ENCODE data around the gene FAAP20. TPM values are rescaled to one million over a fixed set of nuclear protein-coding genes. Genes with fewer than 3 reads are reported as not detected.

The FAAP20 gene
- total RNA-seq, 4 donors from 2014 or later: 16.5 to 31.2 (median 25.4) TPM

DNA sequence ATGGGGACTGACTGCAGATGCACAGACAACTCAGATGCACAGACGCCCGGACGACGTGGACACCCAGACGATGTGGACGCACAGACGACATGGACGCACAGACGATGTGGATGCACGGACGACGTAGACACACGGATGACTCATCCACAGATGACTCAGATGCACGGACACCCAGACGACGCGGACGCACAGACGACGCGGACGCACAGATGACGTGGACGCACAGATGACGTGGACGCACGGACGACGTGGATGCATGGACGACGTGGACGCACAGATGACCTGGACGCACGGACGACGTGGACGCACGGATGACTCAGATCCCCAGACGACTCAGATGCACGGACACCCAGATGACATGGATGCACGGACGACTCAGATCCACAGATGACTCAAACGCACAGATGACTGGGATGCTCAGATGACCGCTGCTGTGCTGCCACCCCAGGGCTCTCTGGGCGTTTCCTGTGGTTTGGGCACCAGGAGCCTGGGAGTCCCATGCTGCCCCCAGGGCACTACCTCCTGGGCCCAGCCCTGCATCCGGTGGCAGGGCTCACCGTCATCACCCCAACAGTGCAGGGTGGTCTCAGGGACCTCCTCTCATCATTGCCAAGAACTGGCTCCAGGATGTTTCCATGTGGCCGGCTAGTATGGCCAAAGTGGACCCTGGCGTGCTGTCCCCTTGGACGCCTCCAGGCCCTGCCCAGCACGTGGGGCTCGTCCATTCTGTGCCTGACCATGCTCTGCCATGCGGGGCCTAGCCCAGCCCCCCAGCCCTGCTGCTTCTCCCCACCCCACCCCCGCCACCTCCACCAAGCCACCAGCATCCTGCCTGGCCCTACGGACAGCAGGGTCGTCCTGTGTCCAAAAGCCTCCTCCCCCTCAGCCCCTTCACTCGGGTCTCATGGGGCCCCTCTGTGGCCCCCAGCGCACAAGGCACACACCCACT lies 14.0 kb downstream of the FAAP20 start:
- TF ChIP-seq, protein P1, sequence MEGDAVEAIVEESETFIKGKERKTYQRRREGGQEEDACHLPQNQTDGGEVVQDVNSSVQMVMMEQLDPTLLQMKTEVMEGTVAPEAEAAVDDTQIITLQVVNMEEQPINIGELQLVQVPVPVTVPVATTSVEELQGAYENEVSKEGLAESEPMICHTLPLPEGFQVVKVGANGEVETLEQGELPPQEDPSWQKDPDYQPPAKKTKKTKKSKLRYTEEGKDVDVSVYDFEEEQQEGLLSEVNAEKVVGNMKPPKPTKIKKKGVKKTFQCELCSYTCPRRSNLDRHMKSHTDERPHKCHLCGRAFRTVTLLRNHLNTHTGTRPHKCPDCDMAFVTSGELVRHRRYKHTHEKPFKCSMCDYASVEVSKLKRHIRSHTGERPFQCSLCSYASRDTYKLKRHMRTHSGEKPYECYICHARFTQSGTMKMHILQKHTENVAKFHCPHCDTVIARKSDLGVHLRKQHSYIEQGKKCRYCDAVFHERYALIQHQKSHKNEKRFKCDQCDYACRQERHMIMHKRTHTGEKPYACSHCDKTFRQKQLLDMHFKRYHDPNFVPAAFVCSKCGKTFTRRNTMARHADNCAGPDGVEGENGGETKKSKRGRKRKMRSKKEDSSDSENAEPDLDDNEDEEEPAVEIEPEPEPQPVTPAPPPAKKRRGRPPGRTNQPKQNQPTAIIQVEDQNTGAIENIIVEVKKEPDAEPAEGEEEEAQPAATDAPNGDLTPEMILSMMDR (IDR thresholded peaks at IDR 0.05): no peak
- no peak for TF ChIP-seq POLR2A (IDR thresholded peaks at IDR 0.05)
- no peaks in the 10 kb centered on the region for H3K27me3 ChIP-seq
- no peak overlapping the region for H3K27ac ChIP-seq
- H3K9me3 ChIP-seq: no peaks in the 10 kb centered on the region
- peaks cover 0 to 42% (median 0%) of the 10 kb centered on the region in 3 donors for H3K36me3 ChIP-seq
- H3K4me1 ChIP-seq: no peaks in the 10 kb centered on the region
- DNase-seq: no peak
- H3K4me3 ChIP-seq: no peak overlapping the region

DNA sequence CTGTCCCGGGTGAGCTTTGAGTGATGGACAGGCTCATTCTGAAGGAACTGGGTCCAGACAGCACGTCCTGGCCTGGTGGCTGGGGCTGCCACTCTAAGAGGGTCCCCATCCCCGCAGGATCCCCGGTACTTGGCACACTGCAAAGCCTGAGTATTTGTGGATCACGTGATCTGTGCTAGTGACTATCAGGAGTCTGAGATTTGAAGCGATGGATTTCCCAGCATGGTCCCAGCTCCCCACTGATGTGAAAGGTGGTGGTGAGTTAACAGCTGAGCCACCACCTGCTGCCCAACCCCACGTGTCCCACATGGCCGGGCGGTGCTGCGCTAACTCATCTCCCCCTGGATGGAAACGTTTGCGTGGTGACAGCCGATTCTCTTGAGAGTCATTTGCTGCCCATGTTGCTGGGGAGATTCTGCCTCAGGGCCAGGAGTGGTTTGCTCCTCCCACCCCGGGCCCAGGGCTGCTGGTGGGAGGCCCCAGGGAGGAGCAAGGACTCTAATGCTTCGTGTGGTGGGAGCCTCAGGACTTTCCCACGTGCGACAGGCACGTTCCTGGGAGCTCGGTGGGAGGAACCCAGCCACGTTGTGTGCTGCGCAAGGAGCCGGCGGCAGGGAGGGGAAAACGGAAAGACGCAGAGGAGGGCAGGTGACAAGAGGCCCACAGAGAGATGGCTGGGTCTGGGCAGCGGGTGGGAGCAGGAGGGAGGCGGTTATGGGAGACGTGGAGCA lies 15.1 kb downstream of the FAAP20 start:
- no peaks in the 10 kb centered on the region for H3K4me1 ChIP-seq
- no peak overlapping the region for H3K4me3 ChIP-seq
- DNase-seq: no peak
- no peaks in the 10 kb centered on the region for H3K27me3 ChIP-seq
- no peaks in the 10 kb centered on the region for H3K9me3 ChIP-seq
- no peak overlapping the region for H3K27ac ChIP-seq
- H3K36me3 ChIP-seq: peaks cover 0 to 33% (median 0%) of the 10 kb centered on the region in 3 donors
- no peak for TF ChIP-seq POLR2A (IDR thresholded peaks at IDR 0.05)
- TF ChIP-seq, protein P1 (IDR thresholded peaks at IDR 0.05): no peak

DNA sequence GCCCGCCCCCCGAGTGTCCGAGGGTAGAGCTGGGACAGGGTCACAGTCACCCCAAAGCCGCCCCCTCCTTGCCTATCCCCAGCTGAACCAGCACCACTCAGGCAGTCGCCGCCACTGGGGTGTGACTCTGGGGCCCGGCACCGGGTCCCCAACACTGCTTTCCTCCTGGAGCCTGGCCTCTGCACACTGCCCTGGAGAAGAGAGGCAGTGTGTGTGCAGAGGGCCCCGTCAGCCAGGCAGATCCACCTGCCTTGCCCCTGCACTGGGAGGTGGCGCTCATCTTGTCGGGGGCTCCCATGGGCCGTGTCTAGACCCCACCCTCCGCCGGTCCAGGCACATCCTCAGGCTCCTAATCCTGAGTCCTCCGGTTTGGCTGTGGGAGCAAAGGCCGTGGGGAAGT lies 15.7 kb downstream of the FAAP20 start:
- Histone ChIP-seq H3K36me3 (peaks cover 0 to 27% (median 0%) of the 10 kb centered on the region in 3 donors), H3K9me3 (no peaks in the 10 kb centered on the region), H3K4me3 (no peak overlapping the region), H3K4me1 (peaks cover 0 to 3% (median 0%) of the 10 kb centered on the region in 4 donors), H3K27me3 (no peaks in the 10 kb centered on the region), H3K27ac (no peak overlapping the region)
- no peak for TF ChIP-seq POLR2A (IDR thresholded peaks at IDR 0.05)
- TF ChIP-seq, protein P1 (IDR thresholded peaks at IDR 0.05): no peak
- no peak for DNase-seq

DNA sequence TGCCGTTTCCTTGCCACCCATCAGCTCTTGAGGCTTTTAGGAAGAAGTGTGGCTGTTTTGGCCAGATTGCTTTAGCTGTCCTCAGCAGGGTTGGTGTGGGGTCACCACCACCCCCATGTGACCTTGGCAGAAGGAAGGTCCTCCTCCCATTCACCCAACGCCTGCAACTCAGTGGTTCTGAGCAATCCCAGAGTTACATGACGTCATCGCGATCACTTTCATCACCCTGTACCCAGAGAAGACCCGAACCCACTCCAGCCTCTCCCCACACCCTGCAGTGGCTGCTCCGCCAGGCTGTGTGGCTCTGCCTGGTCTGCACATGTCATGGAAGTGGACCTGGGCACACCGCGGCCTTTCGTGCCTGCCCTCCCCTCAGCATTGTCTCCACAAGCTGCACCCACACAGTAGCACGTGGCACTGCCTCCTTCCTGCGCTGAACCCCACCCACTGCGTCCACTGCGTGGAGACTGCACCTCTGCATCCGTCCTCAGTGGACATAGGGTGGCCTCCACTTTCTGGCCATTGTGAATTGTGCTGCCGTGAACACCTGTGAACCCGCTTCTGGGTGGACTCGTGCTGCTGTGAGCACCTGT lies 16.5 kb downstream of the FAAP20 start:
- peaks cover 0 to 25% (median 0%) of the 10 kb centered on the region in 3 donors for H3K36me3 ChIP-seq

DNA sequence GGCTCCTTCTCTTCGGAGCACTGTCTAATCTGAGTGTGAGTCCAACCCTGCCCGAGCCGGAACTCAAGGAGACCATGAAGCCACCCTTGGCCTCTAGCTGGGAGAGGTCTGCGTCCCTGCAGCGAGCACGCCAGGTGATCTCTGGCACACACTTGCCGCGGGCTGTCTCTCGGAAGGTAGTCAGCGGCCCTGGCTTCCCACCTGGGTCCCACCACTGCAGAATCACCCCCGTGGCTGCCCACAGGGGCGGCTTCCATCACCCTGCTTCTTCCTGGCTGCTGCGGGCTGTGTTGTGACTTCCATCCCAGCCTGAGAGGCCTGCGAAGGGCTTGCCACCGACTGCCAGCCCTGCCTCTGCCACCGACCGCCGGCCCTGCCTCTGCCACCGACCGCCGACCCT lies 17.0 kb downstream of the FAAP20 start:
- H3K4me3 ChIP-seq: no peak overlapping the region
- peaks cover 0 to 27% (median 0%) of the 10 kb centered on the region in 3 donors for H3K36me3 ChIP-seq
- H3K27ac ChIP-seq: no peak overlapping the region
- TF ChIP-seq, protein P1 (IDR thresholded peaks at IDR 0.05): no peak
- TF ChIP-seq POLR2A (IDR thresholded peaks at IDR 0.05): no peak
- no peak for DNase-seq
- no peaks in the 10 kb centered on the region for H3K9me3 ChIP-seq
- H3K27me3 ChIP-seq: no peaks in the 10 kb centered on the region
- peaks cover 0 to 3% (median 0%) of the 10 kb centered on the region in 4 donors for H3K4me1 ChIP-seq

More for the DNA sequence above, 16.5 kb downstream of the FAAP20 start:
- no peak for DNase-seq
- Histone ChIP-seq H3K4me3 (no peak overlapping the region), H3K9me3 (no peaks in the 10 kb centered on the region), H3K27ac (no peak overlapping the region), H3K27me3 (no peaks in the 10 kb centered on the region), H3K4me1 (peaks cover 0 to 3% (median 0%) of the 10 kb centered on the region in 4 donors)
- TF ChIP-seq, protein P1 (IDR thresholded peaks at IDR 0.05): no peak
- no peak for TF ChIP-seq POLR2A (IDR thresholded peaks at IDR 0.05)

Measured in Peyer's patch (tissue), 4 donors.